ENCODE measurements around the gene POLE4.

The POLE4 gene

DNA sequence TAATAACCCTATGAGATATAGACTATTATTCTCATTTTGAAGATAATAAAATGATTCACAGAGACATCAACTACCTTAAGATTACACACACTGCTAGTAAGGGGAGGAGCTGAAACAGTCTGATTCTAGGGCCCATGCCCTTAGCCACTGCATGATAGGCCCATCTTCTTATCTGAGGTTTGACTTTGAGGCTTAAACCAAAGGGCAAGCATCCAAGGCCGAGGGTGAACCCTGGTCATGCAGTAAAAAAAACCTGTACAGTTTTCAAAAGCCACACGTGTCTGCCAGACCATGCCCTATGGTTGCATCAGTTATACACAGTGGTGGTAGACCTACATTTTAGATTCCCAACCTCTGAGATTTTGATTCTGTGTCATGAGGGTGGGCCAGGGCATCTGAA, 44.8 kb downstream of the POLE4 start:
- DNase-seq: no peak

- DNase-seq: no peak
Measured at GRCh38 chr2:75003773-75004172, 45.3 kb downstream of the POLE4 start.

- no peak for DNase-seq
Measured at GRCh38 chr2:75006041-75006440, 47.6 kb downstream of the POLE4 start.

GRCh38 chr2:75007061-75007460, 48.6 kb downstream of the POLE4 start:
- no peak for DNase-seq

- no peak for DNase-seq
Measured at GRCh38 chr2:75007819-75008218, 49.4 kb downstream of the POLE4 start.

DNA sequence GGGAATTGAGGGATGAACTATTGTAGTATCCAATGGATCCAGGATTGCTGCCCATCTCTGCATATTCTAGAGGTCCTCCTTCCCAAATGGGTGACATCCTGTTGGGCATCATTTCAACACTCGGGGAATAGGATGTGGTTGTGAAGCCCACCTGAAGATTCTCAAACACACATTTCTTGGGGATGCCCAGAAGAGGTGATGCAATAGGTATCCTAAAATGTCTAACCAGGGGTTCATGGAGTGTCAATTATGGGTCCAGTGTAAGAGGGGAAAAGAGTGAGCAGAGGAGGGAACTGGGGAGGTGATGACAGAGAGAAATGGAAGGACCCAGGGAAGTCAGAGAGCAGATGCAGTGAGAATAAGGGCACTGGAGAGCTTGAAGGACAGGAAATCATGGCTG, 52.1 kb downstream of the POLE4 start:
- DNase-seq: no peak

DNA sequence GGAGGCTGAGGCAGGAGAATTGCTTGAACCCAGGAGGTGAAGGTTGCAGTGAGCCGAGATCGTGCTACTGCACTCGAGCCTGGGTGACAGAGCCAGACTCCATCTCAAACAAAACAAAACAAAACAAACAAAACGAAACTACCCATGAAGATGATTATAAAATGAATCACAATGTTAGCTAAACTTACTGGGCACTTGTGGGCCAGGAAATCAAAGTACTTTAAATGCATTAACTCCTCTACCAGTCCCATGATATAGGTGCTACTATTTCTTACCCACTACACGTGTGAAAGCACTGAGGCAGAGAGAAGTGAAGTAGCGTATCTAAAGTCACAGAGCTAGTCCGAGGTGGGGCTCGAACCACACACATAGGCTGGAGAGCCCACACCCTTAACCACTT, 53.6 kb downstream of the POLE4 start:
- no peak for DNase-seq

- DNase-seq: peak; percentile 94
Measured at GRCh38 chr2:75018162-75018561, 59.7 kb downstream of the POLE4 start.

Measured in inflammatory macrophage treated with lipopolysaccharide for 4 hours (primary cell).